ENCODE measurements around the gene CCDC127. TPM values are rescaled to one million over a fixed set of nuclear protein-coding genes. Genes with fewer than 3 reads are reported as not detected.

The CCDC127 gene
- total and polyA plus RNA-seq, 2 of the 4 experiments (the other 2 are of a cell fraction), result 3.2 to 3.9 TPM

- Histone ChIP-seq H3K27me3 (ENCODE audit: control insufficient read depth, insufficient read depth, low read length) (peaks cover 19% of the 10 kb centered on the region), H3K27ac (ENCODE audit: insufficient read depth, low read length) (no peak overlapping the region), H3K14ac (replicated peaks; ENCODE audit: low read depth, low read length) (no peak overlapping the region), H4K8ac (ENCODE audit: low read depth in 2 of 2, low read length in 2 of 2) (no peak overlapping the region), H2BK15ac (ENCODE audit: low read depth, low read length) (no peak overlapping the region), H4K91ac (ENCODE audit: insufficient read depth, low read depth, low read length) (no peak overlapping the region), H2BK5ac (ENCODE audit: low read depth, low read length, poor library complexity, severe bottlenecking) (no peak overlapping the region), H4K5ac (ENCODE audit: low read depth, low read length) (no peak overlapping the region), H3K9ac (ENCODE audit: low read depth, low read length) (no peak overlapping the region), H3K79me1 (ENCODE audit: low read depth in 1 of 2, low read length in 2 of 2) (no peaks in the 10 kb centered on the region), H3K18ac (ENCODE audit: low read depth, low read length) (no peak overlapping the region), H3K9me3 (ENCODE audit: control insufficient read depth, insufficient read depth, low read length) (no peaks in the 10 kb centered on the region), H3K4me2 (ENCODE audit: low read depth, low read length) (no peak overlapping the region), H3K56ac (ENCODE audit: extremely low read depth, insufficient read depth, low read length) (no peak overlapping the region), H2BK20ac (ENCODE audit: low read depth, low read length) (no peak overlapping the region), H3K4me3 (ENCODE audit: insufficient read depth, low read depth, low read length) (no peak overlapping the region), H2AK9ac (replicated peaks; ENCODE audit: low read depth, low read length, poor library complexity) (no peak overlapping the region), H3K4ac (ENCODE audit: low read depth, low read length) (no peak overlapping the region), H3K4me1 (ENCODE audit: control insufficient read depth, insufficient read depth, low read length) (no peaks in the 10 kb centered on the region), H2AFZ (replicated peaks; ENCODE audit: low read length, poor library complexity) (no peak overlapping the region), H3K23ac (ENCODE audit: low read depth, low read length) (no peak overlapping the region), H2AK5ac (ENCODE audit: low read depth, low read length) (no peak overlapping the region), H2BK120ac (ENCODE audit: low read depth, low read length) (no peak overlapping the region), H3K36me3 (ENCODE audit: control insufficient read depth, insufficient read depth, low read length) (no peaks in the 10 kb centered on the region), H4K20me1 (ENCODE audit: insufficient read depth, low read length) (no peaks in the 10 kb centered on the region), H3K9me1 (ENCODE audit: insufficient read depth, low read length) (peaks cover 5% of the 10 kb centered on the region; the same call in 1 of the 2 replicates)
- dilution Hi-C loops (cut with HindIII; ENCODE audit: low sequenced_read_pairs, unreplicated experiment) (no loop called here), in situ Hi-C loops (cut with MboI; ENCODE audit: low sequenced_read_pairs) (no loop called here), intact Hi-C loops (cut with micrococcal nuclease) (no loop called here)
- POLR2A ChIA-PET (ENCODE audit: unreplicated experiment), result no interaction called here
- TF ChIP-seq CHD1 (IDR thresholded peaks at IDR 0.05; ENCODE audit: low read depth, low read length) (no peak), RCOR1 (IDR thresholded peaks at IDR 0.05; ENCODE audit: insufficient replicate concordance, low read length) (no peak), USF2 (IDR thresholded peaks at IDR 0.05; ENCODE audit: low read depth, low read length) (no peak), RFX5 (IDR thresholded peaks at IDR 0.05; ENCODE audit: low read depth, low read length) (no peak), MAZ (IDR thresholded peaks at IDR 0.05; ENCODE audit: borderline replicate concordance, low read depth, low read length) (no peak), BHLHE40 (IDR thresholded peaks at IDR 0.05; ENCODE audit: low read depth, low read length) (no peak), FOS (IDR thresholded peaks at IDR 0.05; ENCODE audit: low read depth, low read length) (no peak), MXI1 (IDR thresholded peaks at IDR 0.05; ENCODE audit: borderline replicate concordance, low read depth, low read length) (no peak), NFE2L2 (IDR thresholded peaks at IDR 0.05; ENCODE audit: low read depth, low read length) (no peak)
- no peak for ATAC-seq (ENCODE audit: low read depth)
- WGBS, 2 experiments (ENCODE audit: extremely low coverage in 2 of 2, insufficient read length in 1 of 2), result no CpG with 5 or more reads among the region's 5 CpGs
- CTCF ChIA-PET, result interaction anchor here (1.0 kb wide), 1 partner anchor 10 kb away, joined by 6 read pairs; no protein-coding TSS in a partner anchor
- DNase-seq, result no peak
- no TSS peak for BruUV-seq (replicated peaks)
These were observed 39.8 kb downstream of the CCDC127 start for GRCh38 chr5:178110-178509.
